ENCODE measurements around the gene PMP22.

Gene PMP22

GRCh38 chr17:15257258-15257788 lies 7.8 kb downstream of the PMP22 start:
- POLR2A ChIA-PET: no interaction called here
- DNase-seq (ENCODE audit: extremely low spot score): peak; percentile 75
- TF ChIP-seq ARNT (IDR thresholded peaks at IDR 0.05) (no peak), LEF1 (IDR thresholded peaks at IDR 0.05; ENCODE audit: borderline replicate concordance) (no peak), FOXA1 (IDR thresholded peaks at IDR 0.05) (no peak), TARDBP (IDR thresholded peaks at IDR 0.05) (no peak), L3MBTL2 (conservative IDR thresholded peaks at IDR 0.05) (0 out of 2 replicates have a peak, but pooled peaks have one; percentile 34)
- CTCF ChIA-PET: interaction anchor here (0.6 to 2.6 kb wide), 10 partner anchors 9 to 246 kb away, joined by 3 to 19 read pairs (median 4); no protein-coding TSS in a partner anchor

GRCh38 chr17:15256689-15257088 lies 8.4 kb downstream of the PMP22 start:
- TF ChIP-seq NFRKB (IDR thresholded peaks at IDR 0.05) (no peak), SP1 (IDR thresholded peaks at IDR 0.05) (no peak), TARDBP (IDR thresholded peaks at IDR 0.05) (no peak), FOXA1 (IDR thresholded peaks at IDR 0.05) (no peak), FOXM1 (IDR thresholded peaks at IDR 0.05; ENCODE audit: borderline replicate concordance) (no peak), LEF1 (IDR thresholded peaks at IDR 0.05; ENCODE audit: borderline replicate concordance) (no peak), ZNF384 (IDR thresholded peaks at IDR 0.05) (no peak), ELF4 (IDR thresholded peaks at IDR 0.05) (no peak), HDGF (IDR thresholded peaks at IDR 0.05; ENCODE audit: borderline replicate concordance) (no peak), BHLHE40 (IDR thresholded peaks at IDR 0.05; ENCODE audit: borderline replicate concordance) (no peak), CTBP1 (IDR thresholded peaks at IDR 0.05; ENCODE audit: borderline replicate concordance) (no peak), SUZ12 (IDR thresholded peaks at IDR 0.05) (no peak)
- ChIA-PET CTCF (interaction anchor here (0.6 to 1.7 kb wide), 6 partner anchors 9 to 246 kb away, joined by 3 to 5 read pairs (median 4); no protein-coding TSS in a partner anchor), POLR2A (no interaction called here)
- no peak for DNase-seq (ENCODE audit: extremely low spot score)

GRCh38 chr17:15255713-15256454 lies 9.2 kb downstream of the PMP22 start:
- POLR2A ChIA-PET: no interaction called here
- TF ChIP-seq FOXK2 (IDR thresholded peaks at IDR 0.05) (no peak), ZNF384 (IDR thresholded peaks at IDR 0.05) (no peak), LEF1 (IDR thresholded peaks at IDR 0.05; ENCODE audit: borderline replicate concordance) (no peak), TARDBP (IDR thresholded peaks at IDR 0.05) (no peak), BHLHE40 (IDR thresholded peaks at IDR 0.05; ENCODE audit: borderline replicate concordance) (no peak), SUZ12 (IDR thresholded peaks at IDR 0.05) (no peak), NFRKB (IDR thresholded peaks at IDR 0.05) (no peak), L3MBTL2 (conservative IDR thresholded peaks at IDR 0.05) (no peak), ELF4 (IDR thresholded peaks at IDR 0.05) (no peak), HDGF (IDR thresholded peaks at IDR 0.05; ENCODE audit: borderline replicate concordance) (no peak), CTBP1 (IDR thresholded peaks at IDR 0.05; ENCODE audit: borderline replicate concordance) (no peak)
- DNase-seq (ENCODE audit: extremely low spot score): no peak
- CTCF ChIA-PET: no interaction called here

GRCh38 chr17:15250135-15250860 lies 14.8 kb downstream of the PMP22 start:
- TF ChIP-seq ARNT (IDR thresholded peaks at IDR 0.05) (no peak), HDGF (IDR thresholded peaks at IDR 0.05; ENCODE audit: borderline replicate concordance) (no peak), FOXM1 (IDR thresholded peaks at IDR 0.05; ENCODE audit: borderline replicate concordance) (no peak), ELF4 (IDR thresholded peaks at IDR 0.05) (no peak), ZNF384 (IDR thresholded peaks at IDR 0.05) (no peak), FOXK2 (IDR thresholded peaks at IDR 0.05) (no peak), SUZ12 (IDR thresholded peaks at IDR 0.05) (no peak), FOXA1 (IDR thresholded peaks at IDR 0.05) (no peak), LEF1 (IDR thresholded peaks at IDR 0.05; ENCODE audit: borderline replicate concordance) (no peak), PKNOX1 (IDR thresholded peaks at IDR 0.05) (no peak), SP1 (IDR thresholded peaks at IDR 0.05) (no peak), L3MBTL2 (conservative IDR thresholded peaks at IDR 0.05) (no peak), NFRKB (IDR thresholded peaks at IDR 0.05) (no peak), BHLHE40 (IDR thresholded peaks at IDR 0.05; ENCODE audit: borderline replicate concordance) (no peak), TARDBP (IDR thresholded peaks at IDR 0.05) (no peak), CTBP1 (IDR thresholded peaks at IDR 0.05; ENCODE audit: borderline replicate concordance) (no peak)
- CTCF ChIA-PET: no interaction called here
- POLR2A ChIA-PET: interaction anchor here (1.0 kb wide), 1 partner anchor 13 kb away, joined by 3 read pairs; no protein-coding TSS in a partner anchor
- no peak for DNase-seq (ENCODE audit: extremely low spot score)

GRCh38 chr17:15249487-15249886 lies 15.6 kb downstream of the PMP22 start:
- DNase-seq (ENCODE audit: extremely low spot score): no peak
- CTCF ChIA-PET: no interaction called here
- POLR2A ChIA-PET: no interaction called here
- TF ChIP-seq LEF1 (IDR thresholded peaks at IDR 0.05; ENCODE audit: borderline replicate concordance) (no peak), L3MBTL2 (conservative IDR thresholded peaks at IDR 0.05) (no peak), FOXA1 (IDR thresholded peaks at IDR 0.05) (no peak), ELF4 (IDR thresholded peaks at IDR 0.05) (no peak), FOXK2 (IDR thresholded peaks at IDR 0.05) (no peak), ZNF384 (IDR thresholded peaks at IDR 0.05) (no peak), CTBP1 (IDR thresholded peaks at IDR 0.05; ENCODE audit: borderline replicate concordance) (no peak), HDGF (IDR thresholded peaks at IDR 0.05; ENCODE audit: borderline replicate concordance) (no peak), NFRKB (IDR thresholded peaks at IDR 0.05) (no peak), ARNT (IDR thresholded peaks at IDR 0.05) (no peak), TARDBP (IDR thresholded peaks at IDR 0.05) (no peak), PKNOX1 (IDR thresholded peaks at IDR 0.05) (no peak), SP1 (IDR thresholded peaks at IDR 0.05) (no peak), FOXM1 (IDR thresholded peaks at IDR 0.05; ENCODE audit: borderline replicate concordance) (no peak), BHLHE40 (IDR thresholded peaks at IDR 0.05; ENCODE audit: borderline replicate concordance) (no peak), SUZ12 (IDR thresholded peaks at IDR 0.05) (no peak)

All from HEK293T (cell line).